NT2/D1 (cell line): ENCODE results near the gene PIN1.

Source experiments
- YY1 ChIP-seq: IDR thresholded peaks from 2 replicates; pipeline ENCODE4 v1.6.1; 2011; ENCODE audit not compliant: insufficient read length, insufficient read depth
- ZNF274 ChIP-seq: IDR thresholded peaks from 2 replicates; pipeline ENCODE4 v1.6.1; 2011; ENCODE audit warnings: mild to moderate bottlenecking, low read depth, low read length

- TF ChIP-seq ZNF274 (no peak), YY1 (no peak)
Observed at GRCh38 chr19:9799162-9799561, 36.0 kb upstream of the PIN1 start.
